ENCODE data around the gene GPR78. TPM values are rescaled to one million over a fixed set of nuclear protein-coding genes. Genes with fewer than 3 reads are reported as not detected.

GPR78 gene
- total and polyA plus RNA-seq, 2 of the 13 experiments (the other 11 are each of a cell fraction or from before 2014, with no cell fraction given), result 0.01 to 0.07 TPM

GRCh38 chr4:8615921-8616787 is 36.0 kb downstream of the GPR78 start:
- Histone ChIP-seq H4K20me1 (ENCODE audit: insufficient read depth, low read length) (no peaks in the 10 kb centered on the region), H3K27me3 (ENCODE audit: control insufficient read depth in 1 of 2, insufficient read depth in 2 of 2, low read length in 2 of 2) (peaks cover 14 to 76% of the 10 kb centered on the region in 2 experiments), H3K79me2 (ENCODE audit: insufficient read depth, low read length) (no peaks in the 10 kb centered on the region), H2AFZ (ENCODE audit: low read length) (no peak overlapping the region), H3K27ac (ENCODE audit: extremely low read length, insufficient read depth, low read length) (no peak overlapping the region), H3K4me3 (replicated peaks in 1 of 3; ENCODE audit: insufficient read depth in 1 of 3, low read depth in 2 of 3, low read length in 3 of 3) (no peak overlapping the region), H3K4me1 (ENCODE audit: insufficient read depth, low read length) (no peaks in the 10 kb centered on the region), H3K36me3 (replicated peaks in 1 of 2; ENCODE audit: control insufficient read depth in 1 of 2, insufficient read depth in 2 of 2, low read length in 2 of 2) (no peaks in the 10 kb centered on the region), H3K4me2 (ENCODE audit: low read depth, low read length) (no peak overlapping the region), H3K9ac (ENCODE audit: insufficient read depth, low read depth, low read length) (no peak overlapping the region), H3K9me3 (ENCODE audit: low read length) (no peaks in the 10 kb centered on the region)
- 48% methylated on average over 14 of the region's 26 CpGs for WGBS (ENCODE audit: low lambda C conversion rate)
- in situ Hi-C loops (cut with HindIII; ENCODE audit: extremely low pct_ligation_motif_present, low pct_unique_long_range_greater_than_20kb) (no loop called here), intact Hi-C loops (cut with micrococcal nuclease; ENCODE audit: unreplicated experiment) (no loop called here)
- DNase-seq (ENCODE audit: low spot score) (no peak), FAIRE-seq (no peak), ATAC-seq (no peak)
- TF ChIP-seq DRAP1 (CRISPR knock-in tag; IDR thresholded peaks at IDR 0.05) (no peak), GATA4 (IDR thresholded peaks at IDR 0.05; ENCODE audit: borderline replicate concordance, low read depth) (no peak), SAFB2 (CRISPR knock-in tag; IDR thresholded peaks at IDR 0.05; ENCODE audit: borderline replicate concordance, low read depth) (no peak), DPF2 (CRISPR knock-in tag; IDR thresholded peaks at IDR 0.05; ENCODE audit: borderline replicate concordance, low read depth) (no peak), ZSCAN21 (CRISPR knock-in tag; IDR thresholded peaks at IDR 0.05; ENCODE audit: borderline replicate concordance) (no peak), ZNF570 (CRISPR knock-in tag; IDR thresholded peaks at IDR 0.05; ENCODE audit: borderline replicate concordance) (no peak), THAP9 (CRISPR knock-in tag; IDR thresholded peaks at IDR 0.05; ENCODE audit: borderline replicate concordance) (no peak), ZNF430 (CRISPR knock-in tag; IDR thresholded peaks at IDR 0.05) (no peak), ZFY (CRISPR knock-in tag; IDR thresholded peaks at IDR 0.05) (no peak), ZNF563 (CRISPR knock-in tag; IDR thresholded peaks at IDR 0.05) (no peak), NR3C1 (CRISPR knock-in tag; IDR thresholded peaks at IDR 0.05) (no peak)
- BruUV-seq (replicated peaks), result no TSS peak
- ChIA-PET POLR2A (no interaction called here), CTCF (ENCODE audit: low intra/inter-chr PET ratio, low total read pairs) (no interaction called here)
